OCI-LY3 (cell line): ENCODE results near the gene PSG5.
"Not testable (repeated sequence)": the region's sequence is repeated elsewhere in the genome, so short reads cannot be mapped to it uniquely, and the experiment has no call there.

Source experiments
- EZH2phosphoT487 ChIP-seq: fragments of 200-600 bp; shearing (Covaris generic); IDR thresholded peaks from 2 replicates; pipeline ENCODE4 v1.6.1; 2018; ENCODE audit warnings: antibody characterized with exemption, mixed run types, low read depth
- TF ChIP-seq, protein P1 (sequence below): fragments of 200-600, 300-600 bp; sonication (generic); IDR thresholded peaks from 2 replicates; pipeline ENCODE4 v1.5.1; 2014; ENCODE audit warnings: antibody characterized with exemption, low read length, low read depth

DNA sequence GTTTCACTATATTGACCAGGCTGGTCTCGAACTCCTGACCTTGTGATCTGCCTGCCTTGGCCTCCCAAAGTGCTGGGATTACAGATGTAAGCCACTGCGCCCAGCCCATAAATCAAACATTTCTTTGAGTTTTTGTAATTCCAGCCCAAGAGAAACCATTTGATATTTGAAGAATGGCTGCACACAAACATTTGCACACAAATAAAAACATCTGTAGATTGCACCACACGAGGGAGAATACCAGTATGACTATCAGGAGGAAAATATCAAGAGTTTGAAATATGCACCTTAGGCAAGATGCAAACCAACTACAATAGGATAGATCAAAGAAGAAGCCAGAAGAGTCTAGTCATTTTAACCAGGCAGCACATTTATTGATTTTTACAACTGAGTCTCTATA, 20.4 kb downstream of the PSG5 start:
- TF ChIP-seq, protein P1, sequence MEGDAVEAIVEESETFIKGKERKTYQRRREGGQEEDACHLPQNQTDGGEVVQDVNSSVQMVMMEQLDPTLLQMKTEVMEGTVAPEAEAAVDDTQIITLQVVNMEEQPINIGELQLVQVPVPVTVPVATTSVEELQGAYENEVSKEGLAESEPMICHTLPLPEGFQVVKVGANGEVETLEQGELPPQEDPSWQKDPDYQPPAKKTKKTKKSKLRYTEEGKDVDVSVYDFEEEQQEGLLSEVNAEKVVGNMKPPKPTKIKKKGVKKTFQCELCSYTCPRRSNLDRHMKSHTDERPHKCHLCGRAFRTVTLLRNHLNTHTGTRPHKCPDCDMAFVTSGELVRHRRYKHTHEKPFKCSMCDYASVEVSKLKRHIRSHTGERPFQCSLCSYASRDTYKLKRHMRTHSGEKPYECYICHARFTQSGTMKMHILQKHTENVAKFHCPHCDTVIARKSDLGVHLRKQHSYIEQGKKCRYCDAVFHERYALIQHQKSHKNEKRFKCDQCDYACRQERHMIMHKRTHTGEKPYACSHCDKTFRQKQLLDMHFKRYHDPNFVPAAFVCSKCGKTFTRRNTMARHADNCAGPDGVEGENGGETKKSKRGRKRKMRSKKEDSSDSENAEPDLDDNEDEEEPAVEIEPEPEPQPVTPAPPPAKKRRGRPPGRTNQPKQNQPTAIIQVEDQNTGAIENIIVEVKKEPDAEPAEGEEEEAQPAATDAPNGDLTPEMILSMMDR: not testable (repeated sequence)
- not testable (repeated sequence) for TF ChIP-seq EZH2phosphoT487
